SIG-M5 (cell line): ENCODE data around the gene ZNF441.
"Not testable (repeated sequence)": the region's sequence is repeated elsewhere in the genome, so short reads cannot be mapped to it uniquely, and the experiment has no call there.

ENCODE experiments used
- DNase-seq: peaks from one replicate; lab custom pipeline; 2025; lab: John Stamatoyannopoulos, UW

Gene ZNF441

GRCh38 chr19:11766597-11767591, at the start of gene ZNF441:
Gene ZNF441, plus strand, starts transcription at chr19:11767000. Its CDS starts 194 bp downstream, at chr19:11767194.
- no peak for DNase-seq

GRCh38 chr19:11721681-11722080, 45.1 kb upstream of the ZNF441 start:
- no peak for DNase-seq

GRCh38 chr19:11722414-11722813, 44.4 kb upstream of the ZNF441 start:
- DNase-seq: no peak

DNA sequence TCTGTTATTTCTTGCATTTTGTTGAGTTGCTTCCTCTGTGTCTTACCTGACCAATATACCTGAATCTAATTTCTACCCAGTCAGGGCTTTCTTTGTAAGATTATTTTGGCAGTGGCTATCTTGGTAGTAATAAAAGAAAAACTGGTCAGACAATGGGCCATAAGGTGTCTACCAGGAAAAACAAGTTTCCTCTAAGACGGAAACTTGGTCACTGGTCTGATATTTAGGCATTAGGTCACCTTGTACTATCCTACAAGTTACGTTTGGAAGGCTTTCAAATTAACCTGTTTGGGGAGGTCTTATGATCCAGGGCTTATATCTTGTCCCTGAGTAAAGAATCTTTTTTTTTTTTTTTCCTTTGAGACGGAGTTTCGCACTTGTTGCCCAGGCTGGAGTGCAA, 37.2 kb upstream of the ZNF441 start:
- DNase-seq: no peak

DNA sequence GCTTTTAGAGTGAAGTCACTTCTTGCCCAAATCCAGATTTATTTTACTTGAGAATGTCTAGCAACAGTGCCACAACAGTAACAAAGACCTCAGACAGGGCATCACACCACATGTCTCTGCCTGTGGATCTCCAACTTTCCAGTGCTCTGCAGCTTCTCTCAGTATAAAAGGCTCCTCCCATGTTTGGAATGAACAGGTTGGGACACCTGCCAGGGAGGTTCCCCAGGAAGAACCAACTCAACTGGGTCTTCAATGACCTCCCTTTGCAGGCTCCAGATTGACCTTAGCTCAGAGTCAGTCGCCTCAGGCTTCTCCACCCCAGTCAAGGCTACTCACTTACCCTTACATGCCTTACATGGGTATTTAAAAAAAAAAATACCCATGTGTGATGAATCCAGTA, 31.4 kb upstream of the ZNF441 start:
- DNase-seq: no peak

- no peak for DNase-seq
Observed at GRCh38 chr19:11736696-11737095, 30.1 kb upstream of the ZNF441 start.

DNA sequence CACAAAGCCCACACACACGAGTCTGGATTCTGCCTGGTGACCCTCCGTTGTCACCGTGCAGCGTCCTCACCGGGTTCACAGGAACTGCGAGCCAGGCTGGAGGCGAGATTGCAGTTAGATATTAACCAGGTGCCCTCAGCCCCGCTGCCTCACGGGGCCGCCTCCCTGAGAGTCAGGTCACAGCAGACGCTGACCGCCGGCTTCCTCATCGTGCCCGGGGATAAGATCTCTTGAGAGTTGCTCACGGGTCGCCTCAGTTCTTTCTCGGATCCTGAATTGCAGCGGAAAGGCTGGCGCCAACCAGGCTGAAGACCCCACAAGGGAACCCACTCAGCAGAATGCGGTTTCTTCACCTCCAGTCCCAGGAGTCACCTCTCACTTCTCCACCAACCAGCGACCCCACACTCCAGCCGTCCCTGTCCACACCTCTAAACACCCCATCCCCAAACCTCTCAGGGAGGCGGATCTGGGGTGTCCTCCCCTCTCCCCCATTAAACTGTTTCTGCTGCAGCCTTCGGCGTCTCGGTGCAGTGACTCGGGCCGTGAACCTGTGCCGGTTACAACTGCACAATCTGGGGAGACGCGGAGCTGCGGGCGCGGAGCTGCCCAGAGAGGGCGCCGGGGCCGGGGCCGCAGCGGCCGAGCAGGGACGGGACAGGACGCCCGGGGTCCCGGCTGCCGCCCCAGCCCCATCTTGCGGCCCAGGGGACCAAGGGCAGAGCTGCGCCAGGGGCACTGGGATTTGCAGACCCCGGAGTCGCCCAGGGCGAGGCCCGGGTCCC, 28.6 kb upstream of the ZNF441 start:
- DNase-seq: no peak

GRCh38 chr19:11738746-11739620, 27.8 kb upstream of the ZNF441 start, which contains the start of gene ZNF823:
Gene ZNF823, minus strand, starts transcription at chr19:11738946. Its CDS starts 127 bp downstream, at chr19:11738819.
- no peak for DNase-seq

DNA sequence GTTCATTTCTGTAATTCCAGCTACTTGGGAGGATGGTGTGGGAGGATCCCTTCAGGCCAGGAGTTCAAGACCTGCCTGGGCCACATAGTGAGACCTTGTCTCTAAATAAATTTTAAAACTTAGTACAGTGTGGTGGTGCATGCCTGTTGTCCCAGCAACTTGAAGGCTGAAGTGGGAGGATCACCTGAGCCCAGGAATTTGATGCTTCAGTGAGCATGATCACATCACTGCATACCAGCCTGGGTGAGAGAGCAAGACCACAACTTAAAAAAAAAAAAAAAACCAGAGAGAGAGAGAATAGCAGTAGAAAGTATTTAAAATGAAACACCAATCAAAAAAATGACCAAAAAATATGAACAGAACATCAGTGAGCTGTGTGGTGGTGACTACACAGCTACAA, 20.9 kb upstream of the ZNF441 start:
- no peak for DNase-seq

DNA sequence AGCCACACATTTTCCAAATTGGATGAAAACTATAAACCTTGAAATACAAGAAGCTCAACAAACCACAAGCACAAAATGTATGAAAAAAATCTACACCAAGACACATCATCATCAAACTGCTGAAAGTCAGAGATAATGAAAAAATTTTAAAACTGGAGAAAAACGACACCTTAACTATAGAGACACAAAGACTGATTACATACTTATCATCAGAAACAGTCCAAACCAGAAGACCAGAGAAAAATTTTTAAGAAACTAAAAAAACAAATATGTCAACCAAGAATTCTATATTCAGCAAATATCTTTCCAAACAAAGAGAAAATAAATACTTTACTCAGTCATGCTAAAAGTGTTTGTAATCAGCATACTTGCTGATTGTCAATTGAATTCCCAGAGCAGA, 19.5 kb upstream of the ZNF441 start:
- no peak for DNase-seq

- no peak for DNase-seq
Observed at GRCh38 chr19:11749751-11750150, 17.0 kb upstream of the ZNF441 start.

GRCh38 chr19:11752244-11752736, 14.5 kb upstream of the ZNF441 start:
- no peak for DNase-seq

- no peak for DNase-seq
Observed at GRCh38 chr19:11754663-11755062, 12.1 kb upstream of the ZNF441 start.

- DNase-seq: no peak
Observed at GRCh38 chr19:11756965-11757364, 9.8 kb upstream of the ZNF441 start.

DNA sequence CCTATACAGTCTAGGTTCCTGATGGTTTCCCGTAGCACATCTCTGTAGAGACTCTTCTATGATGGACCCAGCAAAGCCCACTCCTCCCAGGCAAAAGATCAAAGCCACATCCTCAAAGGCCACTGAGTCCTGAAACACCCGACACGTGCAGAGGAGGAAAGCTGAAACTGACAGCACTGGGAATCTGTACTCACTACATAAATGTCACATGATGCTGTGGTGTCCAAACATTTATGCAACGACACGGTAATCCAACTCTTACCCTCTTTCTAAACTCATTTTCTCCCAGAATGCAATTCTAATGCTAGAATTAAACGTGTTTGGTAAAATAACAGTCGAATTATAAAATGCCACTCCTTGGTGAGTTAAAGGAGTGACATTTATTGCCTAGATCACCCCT, 7.0 kb upstream of the ZNF441 start:
- DNase-seq: no peak

- DNase-seq: no peak
Observed at GRCh38 chr19:11763117-11763516, 3.7 kb upstream of the ZNF441 start.

DNA sequence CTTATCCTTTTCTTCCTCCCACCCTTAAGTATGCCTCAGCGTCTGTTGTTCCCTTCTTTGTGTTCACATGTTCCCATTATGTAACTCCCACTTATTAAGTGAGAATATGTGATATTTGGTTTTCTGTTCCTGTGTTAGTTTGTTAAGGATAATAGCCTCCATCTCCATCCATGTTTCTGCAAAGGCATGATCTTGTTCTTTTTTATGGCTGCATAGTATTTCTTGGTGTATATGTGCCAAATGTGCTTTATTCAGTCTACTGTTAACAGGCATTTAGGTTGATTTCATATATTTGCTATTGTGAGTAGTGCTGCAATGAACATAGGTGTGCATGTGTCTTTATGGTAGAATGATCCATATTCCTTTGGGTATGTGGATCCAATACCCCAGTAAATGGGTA, 3.2 kb upstream of the ZNF441 start:
- no peak for DNase-seq

DNA sequence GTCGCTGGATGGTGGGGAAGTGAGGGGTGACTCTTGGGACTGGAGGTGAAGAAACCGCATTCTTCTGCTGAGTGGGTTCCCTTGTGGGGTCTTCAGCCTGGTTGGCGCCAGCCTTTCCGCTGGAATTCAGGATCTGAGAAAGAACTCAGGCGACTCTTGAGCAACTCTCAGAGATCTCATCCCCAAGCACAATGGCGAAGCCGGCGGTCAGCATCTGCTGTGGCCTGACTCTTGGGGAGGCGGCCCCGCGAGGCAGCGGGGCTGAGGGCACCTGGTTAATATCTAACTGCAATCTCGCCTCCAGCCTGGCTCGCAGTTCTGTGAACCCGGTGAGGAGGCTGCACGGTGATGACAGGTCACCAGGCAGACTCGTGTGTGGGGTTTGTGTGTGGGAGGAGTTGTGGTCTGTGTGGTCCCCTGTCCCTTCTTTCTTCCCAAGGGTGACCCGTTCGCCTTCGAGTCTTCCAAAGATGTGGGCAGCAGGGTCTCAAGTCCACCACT, 883 bp downstream of the ZNF441 start:
- no peak for DNase-seq

- DNase-seq: no peak
Observed at GRCh38 chr19:11769995-11770394, 3.2 kb downstream of the ZNF441 start.

- DNase-seq: not testable (repeated sequence)
Observed at GRCh38 chr19:11771520-11771919, 4.7 kb downstream of the ZNF441 start.

GRCh38 chr19:11776669-11777068, 9.9 kb downstream of the ZNF441 start:
- not testable (repeated sequence) for DNase-seq
